ENCODE results near the gene IFT172. TPM values are rescaled to one million over a fixed set of nuclear protein-coding genes. Genes with fewer than 3 reads are reported as not detected.
"Not testable (repeated sequence)": the region's sequence is repeated elsewhere in the genome, so short reads cannot be mapped to it uniquely, and the experiment has no call there.

Gene IFT172
- total RNA-seq, 2 donors from 2014 or later = 30.1 to 31.3 TPM

DNA sequence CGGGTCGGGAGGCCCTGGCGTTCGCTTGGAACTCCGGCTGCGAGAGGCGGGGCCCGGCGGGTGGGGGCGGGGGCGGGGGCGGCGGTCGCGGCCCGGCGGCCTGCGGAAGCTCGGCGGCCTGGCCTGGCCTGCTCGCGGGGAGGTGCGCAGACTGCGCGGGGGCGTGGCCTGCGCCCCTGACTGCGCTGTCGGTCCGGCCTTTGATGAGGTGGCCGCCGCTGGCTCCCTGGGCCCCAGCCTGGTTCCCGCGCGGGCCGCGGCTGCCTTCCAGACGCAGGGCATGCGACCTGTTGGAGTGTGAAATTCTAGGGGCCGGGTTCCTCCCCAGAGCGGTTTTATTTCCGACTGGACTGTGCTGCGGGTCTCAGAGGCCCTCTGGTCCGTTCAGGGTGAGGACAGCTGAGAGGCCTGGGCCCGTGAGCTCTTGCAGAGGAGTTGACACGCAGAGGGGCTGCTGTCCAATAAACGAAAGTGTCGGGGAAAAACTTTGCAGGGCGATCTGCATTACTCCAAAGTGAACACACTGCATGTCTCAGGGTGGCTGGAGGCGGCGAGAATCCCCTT is 60.5 kb downstream of the IFT172 start:
- peaks cover 16% of the 10 kb centered on the region for H3K36me3 Mint-ChIP-seq (ENCODE audit: low read depth)
- peak overlapping the region; percentile 81 for H3K4me3 Mint-ChIP-seq
- Histone ChIP-seq H3K27me3 (ENCODE audit: control insufficient read depth, insufficient read depth, low read length, poor library complexity, severe bottlenecking) (no peaks in the 10 kb centered on the region), H3K4me3 (ENCODE audit: low read length) (peak overlapping the region; percentile 89), H3K36me3 (ENCODE audit: control insufficient read depth, insufficient read depth, low read length) (peaks cover 18% of the 10 kb centered on the region), H3K4me1 (ENCODE audit: control insufficient read depth, insufficient read depth, low read length) (no peaks in the 10 kb centered on the region), H3K27ac (ENCODE audit: low read depth, low read length) (peak overlapping the region; percentile 94), H3K9ac (ENCODE audit: extremely low read depth, low read length, poor library complexity, severe bottlenecking) (peak overlapping the region; percentile 86), H3K9me3 (ENCODE audit: control insufficient read depth, low read length) (no peaks in the 10 kb centered on the region)
- TF ChIP-seq, protein P1, sequence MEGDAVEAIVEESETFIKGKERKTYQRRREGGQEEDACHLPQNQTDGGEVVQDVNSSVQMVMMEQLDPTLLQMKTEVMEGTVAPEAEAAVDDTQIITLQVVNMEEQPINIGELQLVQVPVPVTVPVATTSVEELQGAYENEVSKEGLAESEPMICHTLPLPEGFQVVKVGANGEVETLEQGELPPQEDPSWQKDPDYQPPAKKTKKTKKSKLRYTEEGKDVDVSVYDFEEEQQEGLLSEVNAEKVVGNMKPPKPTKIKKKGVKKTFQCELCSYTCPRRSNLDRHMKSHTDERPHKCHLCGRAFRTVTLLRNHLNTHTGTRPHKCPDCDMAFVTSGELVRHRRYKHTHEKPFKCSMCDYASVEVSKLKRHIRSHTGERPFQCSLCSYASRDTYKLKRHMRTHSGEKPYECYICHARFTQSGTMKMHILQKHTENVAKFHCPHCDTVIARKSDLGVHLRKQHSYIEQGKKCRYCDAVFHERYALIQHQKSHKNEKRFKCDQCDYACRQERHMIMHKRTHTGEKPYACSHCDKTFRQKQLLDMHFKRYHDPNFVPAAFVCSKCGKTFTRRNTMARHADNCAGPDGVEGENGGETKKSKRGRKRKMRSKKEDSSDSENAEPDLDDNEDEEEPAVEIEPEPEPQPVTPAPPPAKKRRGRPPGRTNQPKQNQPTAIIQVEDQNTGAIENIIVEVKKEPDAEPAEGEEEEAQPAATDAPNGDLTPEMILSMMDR (conservative IDR thresholded peaks at IDR 0.05) = no peak
- H3K27ac Mint-ChIP-seq = peak overlapping the region; percentile 87
- no peaks in the 10 kb centered on the region for H3K27me3 Mint-ChIP-seq (ENCODE audit: insufficient read depth)
- peaks cover 22% of the 10 kb centered on the region for H3K4me1 Mint-ChIP-seq
- WGBS, 2 experiments (ENCODE audit: insufficient coverage in 1 of 2, insufficient read length in 1 of 2) = 0% methylated on average over 10 to 51 of the region's 51 CpGs
- peak; percentile 96 for DNase-seq
- H3K9me3 Mint-ChIP-seq = no peaks in the 10 kb centered on the region

DNA sequence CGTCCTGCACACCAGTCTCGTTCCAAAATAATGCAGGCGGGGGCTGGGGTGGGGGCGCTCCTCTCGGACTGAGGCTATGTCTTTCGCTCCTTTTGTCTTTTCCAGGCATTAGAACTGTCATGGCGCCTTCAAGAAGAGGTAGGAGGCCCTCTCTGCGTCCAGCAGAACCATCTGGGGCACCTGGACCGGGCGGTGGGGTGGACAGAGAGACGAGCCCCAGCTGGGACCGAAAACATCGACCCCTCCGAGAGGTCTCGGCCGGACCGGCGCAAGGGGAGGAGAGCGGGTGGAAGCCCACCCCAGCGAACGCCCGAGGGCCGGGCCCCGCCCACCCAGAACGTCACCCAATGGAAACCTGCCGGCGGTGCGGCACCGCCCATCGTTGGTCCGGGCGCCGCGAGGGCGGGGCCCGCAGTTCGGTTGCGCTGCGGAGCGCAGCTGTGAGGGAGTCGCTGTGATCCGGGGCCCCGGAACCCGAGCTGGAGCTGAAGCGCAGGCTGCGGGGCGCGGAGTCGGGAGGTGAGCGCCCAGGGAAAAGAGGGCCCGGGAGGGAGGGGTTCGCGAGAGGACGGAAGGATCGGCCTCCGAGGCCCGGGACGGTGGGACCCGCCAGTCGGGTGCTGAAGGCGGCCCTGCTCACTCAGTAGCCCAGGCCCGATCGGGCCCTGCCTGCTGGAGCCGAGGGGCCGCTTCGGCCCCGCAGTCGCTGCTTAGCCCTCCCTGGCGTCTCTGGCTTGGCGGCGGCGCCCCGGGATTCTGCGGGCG is 61.1 kb downstream of the IFT172 start, which contains the start of gene NRBP1:
Gene NRBP1, plus strand, starts transcription at position 419 of the 765 bp plus-strand sequence. CDS start 4,643 bp downstream, outside the sequence.
- no peaks in the 10 kb centered on the region for H3K27me3 ChIP-seq (ENCODE audit: control insufficient read depth, insufficient read depth, low read length, poor library complexity, severe bottlenecking)
- 0 to 1% methylated on average over 19 to 75 of the region's 75 CpGs for WGBS, 2 experiments (ENCODE audit: insufficient coverage in 1 of 2, insufficient read length in 1 of 2)
- Mint-ChIP-seq H3K4me1 (peaks cover 17% of the 10 kb centered on the region), H3K9me3 (no peaks in the 10 kb centered on the region), H3K4me3 (peak within 1 kb of the TSS; percentile 81), H3K36me3 (ENCODE audit: low read depth) (peaks cover 10% of the 10 kb centered on the region), H3K27me3 (ENCODE audit: insufficient read depth) (no peaks in the 10 kb centered on the region), H3K27ac (peak within 1 kb of the TSS; percentile 92)
- peak within 1 kb of the TSS; percentile 86 for H3K9ac ChIP-seq (ENCODE audit: extremely low read depth, low read length, poor library complexity, severe bottlenecking)
- no peaks in the 10 kb centered on the region for H3K4me1 ChIP-seq (ENCODE audit: control insufficient read depth, insufficient read depth, low read length)
- H3K9me3 ChIP-seq (ENCODE audit: control insufficient read depth, low read length) = no peaks in the 10 kb centered on the region
- peaks cover 12% of the 10 kb centered on the region for H3K36me3 ChIP-seq (ENCODE audit: control insufficient read depth, insufficient read depth, low read length)
- peak within 1 kb of the TSS; percentile 94 for H3K27ac ChIP-seq (ENCODE audit: low read depth, low read length)
- peak within 1 kb of the TSS; percentile 89 for H3K4me3 ChIP-seq (ENCODE audit: low read length)
- DNase-seq = peak; percentile 96
- TF ChIP-seq, protein P1 (conservative IDR thresholded peaks at IDR 0.05) = no peak

DNA sequence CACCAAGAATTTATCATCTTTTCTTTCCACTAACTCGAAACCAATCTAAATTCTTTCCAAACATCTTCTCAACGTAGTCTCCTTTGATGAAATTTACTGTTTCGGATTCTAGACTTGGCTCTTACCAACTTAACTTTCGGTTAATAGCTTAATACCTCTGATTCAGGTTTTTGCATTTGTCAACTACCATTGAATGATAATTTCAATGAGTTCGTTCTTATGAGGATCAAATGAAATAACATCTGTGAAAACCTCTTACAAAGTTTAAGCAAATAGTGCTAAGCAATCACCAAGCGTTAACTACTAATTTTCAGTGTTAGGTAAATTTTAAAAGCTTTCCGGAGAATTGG is 61.7 kb downstream of the IFT172 start:
- Mint-ChIP-seq H3K4me1 (peaks cover 17% of the 10 kb centered on the region), H3K9me3 (no peaks in the 10 kb centered on the region), H3K4me3 (peak overlapping the region; percentile 81), H3K36me3 (ENCODE audit: low read depth) (peaks cover 5% of the 10 kb centered on the region), H3K27me3 (ENCODE audit: insufficient read depth) (no peaks in the 10 kb centered on the region), H3K27ac (peak overlapping the region; percentile 92)
- Histone ChIP-seq H3K4me3 (ENCODE audit: low read length) (peak overlapping the region; percentile 89), H3K27ac (ENCODE audit: low read depth, low read length) (peak overlapping the region; percentile 94), H3K27me3 (ENCODE audit: control insufficient read depth, insufficient read depth, low read length, poor library complexity, severe bottlenecking) (no peaks in the 10 kb centered on the region), H3K9me3 (ENCODE audit: control insufficient read depth, low read length) (no peaks in the 10 kb centered on the region), H3K4me1 (ENCODE audit: control insufficient read depth, insufficient read depth, low read length) (no peaks in the 10 kb centered on the region), H3K9ac (ENCODE audit: extremely low read depth, low read length, poor library complexity, severe bottlenecking) (peak overlapping the region; percentile 86), H3K36me3 (ENCODE audit: control insufficient read depth, insufficient read depth, low read length) (peaks cover 6% of the 10 kb centered on the region)
- TF ChIP-seq, protein P1 (conservative IDR thresholded peaks at IDR 0.05) = no peak
- 28 to 43% methylated on average over 5 to 7 of the region's 7 CpGs for WGBS, 2 experiments (ENCODE audit: insufficient coverage in 1 of 2, insufficient read length in 1 of 2)
- no peak for DNase-seq

DNA sequence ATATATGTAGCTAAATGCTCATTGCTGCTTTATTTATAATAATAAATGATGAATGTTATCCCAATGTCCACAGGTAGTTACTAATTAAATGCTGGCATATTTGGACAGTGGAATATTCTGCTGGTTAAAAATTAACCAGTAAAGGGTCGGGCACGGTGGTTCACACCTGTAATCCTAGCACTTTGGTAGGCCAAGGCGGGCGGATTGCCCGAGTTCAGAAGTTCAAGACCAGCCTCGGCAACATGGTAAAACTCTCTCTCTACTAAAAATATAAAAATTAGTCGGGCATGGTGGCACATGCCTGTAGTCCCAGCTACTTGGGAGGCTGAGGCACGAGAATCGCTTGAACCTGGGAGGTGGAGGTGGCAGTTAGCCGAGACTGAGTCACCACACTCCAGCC is 64.5 kb downstream of the IFT172 start:
- H3K27me3 ChIP-seq (ENCODE audit: control insufficient read depth, insufficient read depth, low read length, poor library complexity, severe bottlenecking); H3K9me3 ChIP-seq (ENCODE audit: control insufficient read depth, low read length); H3K27ac Mint-ChIP-seq; H3K9me3 Mint-ChIP-seq; H3K36me3 ChIP-seq (ENCODE audit: control insufficient read depth, insufficient read depth, low read length); H3K27ac ChIP-seq (ENCODE audit: low read depth, low read length); H3K4me3 Mint-ChIP-seq; H3K9ac ChIP-seq (ENCODE audit: extremely low read depth, low read length, poor library complexity, severe bottlenecking); DNase-seq; H3K4me3 ChIP-seq (ENCODE audit: low read length); H3K36me3 Mint-ChIP-seq (ENCODE audit: low read depth); H3K27me3 Mint-ChIP-seq (ENCODE audit: insufficient read depth); H3K4me1 ChIP-seq (ENCODE audit: control insufficient read depth, insufficient read depth, low read length): not testable (repeated sequence)
- 84 to 96% methylated on average over 7 to 10 of the region's 10 CpGs for whole genome bisulfite sequencing, 2 experiments (ENCODE audit: insufficient coverage in 1 of 2, insufficient read length in 1 of 2)
- peaks cover 12% of the 10 kb centered on the region for H3K4me1 Mint-ChIP-seq
